Gastroesophageal sphincter (tissue), 3 donors: ENCODE results near the gene THADA.

ENCODE experiments used
- EP300 ChIP-seq: sonication (generic); formaldehyde crosslinking; IDR thresholded peaks from one replicate; pipeline ENCODE4 v1.6.1; 2017; ENCODE audit warnings: antibody characterized with exemption, mild to moderate bottlenecking
- POLR2AphosphoS5 ChIP-seq: sonication (generic); formaldehyde crosslinking; IDR thresholded peaks from one replicate; pipeline ENCODE4 v1.6.1; 2017; ENCODE audit warnings: antibody characterized with exemption
- TF ChIP-seq, protein P1 (sequence below), 4 experiments: fragments of 200-600 bp in 2 of 4; fragments of 450-650 bp in 2 of 4; sonication (generic) in 1 of 4; IDR thresholded peaks; one replicate each; pipeline ENCODE4 v1.5.1; 2017 to 2019; ENCODE audit warnings: antibody characterized with exemption in 4 of 4, mild to moderate bottlenecking in 2 of 4, moderate library complexity in 2 of 4

DNA sequence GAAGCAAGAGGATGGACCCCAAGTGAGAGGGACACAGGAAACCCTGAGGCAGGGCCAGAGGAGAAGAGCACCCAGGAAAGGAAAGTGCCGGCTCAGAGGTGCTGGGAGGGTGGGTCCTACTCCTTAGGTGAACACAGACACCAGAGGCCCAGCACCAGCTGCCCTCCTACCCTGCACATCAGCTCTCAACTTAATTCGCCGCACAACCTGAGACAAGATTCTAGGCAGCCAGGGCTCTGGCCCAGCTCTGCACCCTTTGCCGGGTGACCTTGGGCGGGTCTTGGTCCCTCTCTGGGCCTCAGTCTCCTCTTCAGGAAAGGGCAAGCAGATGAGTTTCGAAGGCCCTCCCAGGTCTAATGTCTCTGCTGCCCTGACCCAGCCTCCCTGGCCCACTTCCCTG is 397.6 kb downstream of the THADA start:
- TF ChIP-seq, protein P1, sequence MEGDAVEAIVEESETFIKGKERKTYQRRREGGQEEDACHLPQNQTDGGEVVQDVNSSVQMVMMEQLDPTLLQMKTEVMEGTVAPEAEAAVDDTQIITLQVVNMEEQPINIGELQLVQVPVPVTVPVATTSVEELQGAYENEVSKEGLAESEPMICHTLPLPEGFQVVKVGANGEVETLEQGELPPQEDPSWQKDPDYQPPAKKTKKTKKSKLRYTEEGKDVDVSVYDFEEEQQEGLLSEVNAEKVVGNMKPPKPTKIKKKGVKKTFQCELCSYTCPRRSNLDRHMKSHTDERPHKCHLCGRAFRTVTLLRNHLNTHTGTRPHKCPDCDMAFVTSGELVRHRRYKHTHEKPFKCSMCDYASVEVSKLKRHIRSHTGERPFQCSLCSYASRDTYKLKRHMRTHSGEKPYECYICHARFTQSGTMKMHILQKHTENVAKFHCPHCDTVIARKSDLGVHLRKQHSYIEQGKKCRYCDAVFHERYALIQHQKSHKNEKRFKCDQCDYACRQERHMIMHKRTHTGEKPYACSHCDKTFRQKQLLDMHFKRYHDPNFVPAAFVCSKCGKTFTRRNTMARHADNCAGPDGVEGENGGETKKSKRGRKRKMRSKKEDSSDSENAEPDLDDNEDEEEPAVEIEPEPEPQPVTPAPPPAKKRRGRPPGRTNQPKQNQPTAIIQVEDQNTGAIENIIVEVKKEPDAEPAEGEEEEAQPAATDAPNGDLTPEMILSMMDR (IDR thresholded peaks at IDR 0.05) = no peak
- TF ChIP-seq POLR2AphosphoS5 = no peak
- no peak for TF ChIP-seq EP300
